Fibroblast of lung (primary cell): ENCODE measurements around the gene AGL.

Experiments
- EZH2 ChIP-seq: IDR thresholded peaks from 2 replicates; pipeline ENCODE4 v1.5.1; 2012; ENCODE audit warnings: low read length, control low read depth, mild to moderate bottlenecking; ENCODE audit errors: missing control alignments
- TF ChIP-seq, protein P1 (sequence below), 2 donors: IDR thresholded peaks in 1 of 2; conservative IDR thresholded peaks in 1 of 2; 1 replicate in 1 of 2; 2 replicates in 1 of 2; pipeline ENCODE4 v1.5.1; 2011 to 2012; ENCODE audit warnings: low read length in 2 of 2, control low read depth in 1 of 2, inconsistent platforms in 1 of 2, low read depth in 1 of 2, mild to moderate bottlenecking in 1 of 2

DNA sequence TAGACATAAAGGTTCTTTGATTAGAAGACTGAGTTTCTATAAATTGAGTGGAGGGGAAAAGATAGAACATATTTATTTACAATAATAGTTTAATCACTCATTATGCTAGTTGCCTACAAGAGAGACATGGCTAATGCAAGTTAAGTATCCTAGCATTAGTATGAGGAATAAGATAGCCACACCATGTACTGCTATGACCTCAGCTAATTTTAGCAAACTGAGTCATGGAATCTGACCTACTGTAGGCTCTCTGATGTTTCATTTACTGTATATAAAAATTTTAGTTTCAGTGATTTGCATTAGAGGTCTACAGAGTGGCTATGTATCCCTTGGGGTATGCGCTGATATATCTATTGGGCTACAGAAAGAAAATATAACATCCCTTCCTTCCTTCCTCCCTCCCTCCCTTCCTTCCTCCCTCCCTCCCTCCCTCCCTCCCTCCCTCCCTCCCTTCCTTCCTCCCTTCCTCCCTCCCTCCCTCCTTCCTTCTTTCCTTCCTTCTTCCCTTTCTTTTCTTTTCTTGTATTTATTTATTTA, 5.8 kb downstream of the AGL start:
- TF ChIP-seq, protein P1, sequence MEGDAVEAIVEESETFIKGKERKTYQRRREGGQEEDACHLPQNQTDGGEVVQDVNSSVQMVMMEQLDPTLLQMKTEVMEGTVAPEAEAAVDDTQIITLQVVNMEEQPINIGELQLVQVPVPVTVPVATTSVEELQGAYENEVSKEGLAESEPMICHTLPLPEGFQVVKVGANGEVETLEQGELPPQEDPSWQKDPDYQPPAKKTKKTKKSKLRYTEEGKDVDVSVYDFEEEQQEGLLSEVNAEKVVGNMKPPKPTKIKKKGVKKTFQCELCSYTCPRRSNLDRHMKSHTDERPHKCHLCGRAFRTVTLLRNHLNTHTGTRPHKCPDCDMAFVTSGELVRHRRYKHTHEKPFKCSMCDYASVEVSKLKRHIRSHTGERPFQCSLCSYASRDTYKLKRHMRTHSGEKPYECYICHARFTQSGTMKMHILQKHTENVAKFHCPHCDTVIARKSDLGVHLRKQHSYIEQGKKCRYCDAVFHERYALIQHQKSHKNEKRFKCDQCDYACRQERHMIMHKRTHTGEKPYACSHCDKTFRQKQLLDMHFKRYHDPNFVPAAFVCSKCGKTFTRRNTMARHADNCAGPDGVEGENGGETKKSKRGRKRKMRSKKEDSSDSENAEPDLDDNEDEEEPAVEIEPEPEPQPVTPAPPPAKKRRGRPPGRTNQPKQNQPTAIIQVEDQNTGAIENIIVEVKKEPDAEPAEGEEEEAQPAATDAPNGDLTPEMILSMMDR (conservative IDR thresholded peaks at IDR 0.05 in 1 of 2, IDR thresholded peaks at IDR 0.05 in 1 of 2; ENCODE audit: low read depth in 1 of 2, low read length in 2 of 2): no peak
- TF ChIP-seq EZH2: no peak
